Panc1 (cell line): ENCODE data around the gene RAG1. TPM values are rescaled to one million over a fixed set of nuclear protein-coding genes. Genes with fewer than 3 reads are reported as not detected.

ENCODE experiments used
- ATAC-seq: fragments of 200-7000 bp; cut with Tn5 transposase; 2 replicates; pipeline ENCODE4 v1.9.1; 2020; ENCODE audit warnings: mild to moderate bottlenecking, moderate library complexity
- BruUV-seq: library from RNA; stranded (reverse); fragments of 400-500 nt; replicated peaks from 2 replicates; lab custom pipeline; 2021; lab: Mats Ljungman, UMichigan
- CTCF ChIA-PET: fragments of 300-600 bp; sonication (Branson Sonifier 250); formaldehyde crosslinking; loops from one replicate; lab custom pipeline; 2022; ENCODE audit warnings: antibody characterized with exemption; lab: Charles Lee
- POLR2A ChIA-PET: fragments of 300-600 bp; sonication (Branson Sonifier 250); formaldehyde crosslinking; loops from one replicate; lab custom pipeline; 2022; ENCODE audit warnings: antibody characterized with exemption; lab: Charles Lee
- DNase-seq: peaks from one replicate; pipeline ENCODE4 v3.0.0-alpha.2; 2010; ENCODE audit warnings: low read depth, low spot score
- H3K27ac ChIP-seq: 2 replicates; pipeline ENCODE4 v1.5.1; 2011; ENCODE audit warnings: mild to moderate bottlenecking, low read length, inconsistent platforms
- H3K27me3 ChIP-seq: fragments of 200-500 bp; sonication (Bioruptor generic); 2 replicates; pipeline ENCODE4 v1.6.0; 2014; ENCODE audit warnings: low read length, inconsistent platforms; ENCODE audit not compliant: control insufficient read depth, insufficient read depth
- H3K36me3 ChIP-seq: fragments of 200-500 bp; sonication (Bioruptor generic); 2 replicates; pipeline ENCODE4 v1.5.1; 2014; ENCODE audit warnings: inconsistent platforms, mild to moderate bottlenecking, low read length, moderate library complexity; ENCODE audit not compliant: control insufficient read depth, insufficient read depth
- H3K4me1 ChIP-seq: 2 replicates; pipeline ENCODE4 v1.5.1; 2011; ENCODE audit warnings: inconsistent platforms, mild to moderate bottlenecking, low read length, moderate library complexity; ENCODE audit not compliant: control insufficient read depth, insufficient read depth
- H3K4me3 ChIP-seq, 2 experiments: 2 replicates each; pipeline ENCODE4 v1.5.1; 2011 to 2012; ENCODE audit warnings: low read depth in 2 of 2, low read length in 2 of 2, mild to moderate bottlenecking in 2 of 2, inconsistent platforms in 1 of 2, moderate library complexity in 1 of 2
- H3K9me3 ChIP-seq: fragments of 200-500 bp; sonication (Bioruptor generic); 2 replicates; pipeline ENCODE4 v1.5.1; 2014; ENCODE audit warnings: low read depth, mild to moderate bottlenecking, inconsistent platforms, low read length, moderate library complexity; ENCODE audit not compliant: control insufficient read depth, insufficient read depth
- POLR2AphosphoS5 ChIP-seq: IDR thresholded peaks from 2 replicates; pipeline ENCODE4 v1.6.1; 2012; ENCODE audit warnings: mild to moderate bottlenecking, low read depth, low read length, moderate library complexity
- REST ChIP-seq, 2 experiments: IDR thresholded peaks; 2 replicates each; pipeline ENCODE4 v1.6.1; 2011 to 2012; ENCODE audit warnings: low read depth in 2 of 2, control low read depth in 1 of 2, low read length in 1 of 2, mild to moderate bottlenecking in 1 of 2, moderate library complexity in 1 of 2; ENCODE audit not compliant: insufficient read depth in 1 of 2
- SIN3A ChIP-seq: IDR thresholded peaks from 2 replicates; pipeline ENCODE4 v1.6.1; 2012; ENCODE audit warnings: low read depth, mild to moderate bottlenecking, low read length, moderate library complexity, borderline replicate concordance; ENCODE audit not compliant: insufficient read depth
- TCF7L2 ChIP-seq: IDR thresholded peaks from 2 replicates; pipeline ENCODE4 v1.6.1; 2011; ENCODE audit warnings: mild to moderate bottlenecking, low read depth, low read length, inconsistent platforms
- in situ Hi-C: cut with HindIII; loops from 2 replicates; pipeline ENCODE4 v1.10.0; 2016; ENCODE audit warnings: low sequenced_read_pairs, low pct_unique_long_range_greater_than_20kb
- intact Hi-C: fragments of 100-400 bp; cut with micrococcal nuclease; formaldehyde crosslinking; loops from one replicate; pipeline ENCODE4 v1.10.0; 2022; ENCODE audit not compliant: unreplicated experiment
- total RNA-seq: library from RNA; stranded (reverse); gene quantifications from one replicate; pipeline ENCODE4 v1.2.1, GENCODE V29; 2021; ENCODE audit not compliant: unreplicated experiment
- TF ChIP-seq, protein P1 (sequence below): fragments of 450-650 bp; IDR thresholded peaks from 2 replicates; pipeline ENCODE4 v1.5.1; 2017; ENCODE audit warnings: mild to moderate bottlenecking

The RAG1 gene
- total RNA-seq, 1 experiment from 2014 or later, result 0.44 TPM

- ATAC-seq (no peak), DNase-seq (no peak)
- BruUV-seq, result no TSS peak
- intact Hi-C loops (no loop called here), in situ Hi-C loops (no loop called here)
- ChIA-PET POLR2A (no interaction called here), CTCF (no interaction called here)
- H3K27ac ChIP-seq, result no peak overlapping the region
- no peaks in the 10 kb centered on the region for H3K9me3 ChIP-seq
- no peaks in the 10 kb centered on the region for H3K36me3 ChIP-seq
- H3K4me3 ChIP-seq, result no peak overlapping the region
- no peaks in the 10 kb centered on the region for H3K27me3 ChIP-seq
- no peaks in the 10 kb centered on the region; the same call in 1 of the 2 replicates for H3K4me1 ChIP-seq
- no peak for TF ChIP-seq POLR2AphosphoS5
- TF ChIP-seq REST (IDR thresholded peaks at IDR 0.05; ENCODE audit: insufficient read depth in 1 of 2, low read depth in 2 of 2, low read length in 1 of 2), result no peak
- TF ChIP-seq TCF7L2, result no peak
- no peak for TF ChIP-seq SIN3A
- TF ChIP-seq, protein P1, sequence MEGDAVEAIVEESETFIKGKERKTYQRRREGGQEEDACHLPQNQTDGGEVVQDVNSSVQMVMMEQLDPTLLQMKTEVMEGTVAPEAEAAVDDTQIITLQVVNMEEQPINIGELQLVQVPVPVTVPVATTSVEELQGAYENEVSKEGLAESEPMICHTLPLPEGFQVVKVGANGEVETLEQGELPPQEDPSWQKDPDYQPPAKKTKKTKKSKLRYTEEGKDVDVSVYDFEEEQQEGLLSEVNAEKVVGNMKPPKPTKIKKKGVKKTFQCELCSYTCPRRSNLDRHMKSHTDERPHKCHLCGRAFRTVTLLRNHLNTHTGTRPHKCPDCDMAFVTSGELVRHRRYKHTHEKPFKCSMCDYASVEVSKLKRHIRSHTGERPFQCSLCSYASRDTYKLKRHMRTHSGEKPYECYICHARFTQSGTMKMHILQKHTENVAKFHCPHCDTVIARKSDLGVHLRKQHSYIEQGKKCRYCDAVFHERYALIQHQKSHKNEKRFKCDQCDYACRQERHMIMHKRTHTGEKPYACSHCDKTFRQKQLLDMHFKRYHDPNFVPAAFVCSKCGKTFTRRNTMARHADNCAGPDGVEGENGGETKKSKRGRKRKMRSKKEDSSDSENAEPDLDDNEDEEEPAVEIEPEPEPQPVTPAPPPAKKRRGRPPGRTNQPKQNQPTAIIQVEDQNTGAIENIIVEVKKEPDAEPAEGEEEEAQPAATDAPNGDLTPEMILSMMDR, result no peak
Measured at GRCh38 chr11:36615826-36616225, 48.0 kb downstream of the RAG1 start.

DNA sequence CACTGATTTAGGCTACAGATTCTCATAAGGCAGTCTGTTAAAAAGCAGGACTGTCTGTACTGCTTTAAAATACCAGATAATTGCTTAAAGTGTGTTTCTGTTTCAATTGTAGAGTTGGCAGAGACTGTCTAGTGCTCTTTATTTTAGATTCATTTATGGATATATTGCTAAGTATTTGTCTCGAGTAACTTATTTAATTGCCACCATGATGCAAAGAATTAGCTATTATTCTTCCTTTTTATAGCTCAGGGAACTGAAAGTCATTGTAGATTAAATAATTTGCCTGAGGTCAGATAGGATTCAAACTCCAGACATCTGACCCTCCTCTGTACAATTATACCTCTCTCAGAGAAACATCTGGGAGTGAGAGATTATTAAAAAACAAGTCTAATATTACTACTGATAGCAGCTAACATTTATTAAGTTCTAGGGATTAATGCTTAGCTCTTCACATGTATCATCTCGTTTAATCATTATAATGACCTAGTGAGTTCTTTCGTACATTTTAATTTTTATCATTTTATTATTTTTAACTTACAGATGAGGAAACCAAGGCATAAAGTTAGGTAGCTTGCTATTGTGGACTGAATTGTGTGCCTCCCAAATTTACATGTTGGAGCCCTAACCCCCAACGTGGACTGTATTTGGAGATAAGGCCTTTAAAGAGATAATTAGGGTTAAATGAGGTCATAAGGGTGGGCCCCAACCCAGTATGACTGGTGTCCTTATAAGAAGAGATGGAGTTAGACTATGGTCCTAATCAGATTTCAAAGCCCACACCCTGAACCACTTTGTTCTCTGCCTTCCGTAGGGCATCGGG lies 49.9 kb downstream of the RAG1 start:
- CTCF ChIA-PET, result no interaction called here
- Histone ChIP-seq H3K27me3 (no peaks in the 10 kb centered on the region), H3K36me3 (no peaks in the 10 kb centered on the region), H3K9me3 (no peaks in the 10 kb centered on the region), H3K4me3 (no peak overlapping the region), H3K27ac (no peak overlapping the region), H3K4me1 (no peaks in the 10 kb centered on the region; the same call in 1 of the 2 replicates)
- no peak for DNase-seq
- intact Hi-C loops, result no loop called here
- TF ChIP-seq TCF7L2, result no peak
- TF ChIP-seq POLR2AphosphoS5, result no peak
- no peak for TF ChIP-seq SIN3A
- TF ChIP-seq, protein P1, result no peak
- no peak for TF ChIP-seq REST (IDR thresholded peaks at IDR 0.05; ENCODE audit: insufficient read depth in 1 of 2, low read depth in 2 of 2, low read length in 1 of 2)
- no TSS peak for BruUV-seq
- ATAC-seq, result no peak
- in situ Hi-C loops, result no loop called here
- POLR2A ChIA-PET, result no interaction called here
